IPS-15b (cell line): ENCODE measurements around the gene SDE2.
"Not testable (repeated sequence)": the region's sequence is repeated elsewhere in the genome, so short reads cannot be mapped to it uniquely, and the experiment has no call there.

Experiments
- H3K27me3 ChIP-seq: one replicate; pipeline ENCODE4 v1.6.1; 2013; ENCODE audit warnings: low read length; ENCODE audit not compliant: control insufficient read depth, insufficient read depth
- H3K36me3 ChIP-seq: one replicate; pipeline ENCODE4 v1.6.1; 2013; ENCODE audit warnings: low read length; ENCODE audit not compliant: control insufficient read depth, insufficient read depth
- H3K4me1 ChIP-seq: one replicate; pipeline ENCODE4 v1.6.1; 2013; ENCODE audit warnings: mild to moderate bottlenecking, low read length; ENCODE audit not compliant: control insufficient read depth, insufficient read depth
- H3K4me3 ChIP-seq: one replicate; pipeline ENCODE4 v1.5.1; 2013; ENCODE audit warnings: low read depth, low read length
- H3K9ac ChIP-seq: one replicate; pipeline ENCODE4 v1.6.1; 2013; ENCODE audit warnings: low read depth, mild to moderate bottlenecking, low read length
- H3K9me3 ChIP-seq: one replicate; pipeline ENCODE4 v1.6.1; 2013; ENCODE audit warnings: mild to moderate bottlenecking, low read length; ENCODE audit not compliant: control insufficient read depth, insufficient read depth

Gene SDE2

DNA sequence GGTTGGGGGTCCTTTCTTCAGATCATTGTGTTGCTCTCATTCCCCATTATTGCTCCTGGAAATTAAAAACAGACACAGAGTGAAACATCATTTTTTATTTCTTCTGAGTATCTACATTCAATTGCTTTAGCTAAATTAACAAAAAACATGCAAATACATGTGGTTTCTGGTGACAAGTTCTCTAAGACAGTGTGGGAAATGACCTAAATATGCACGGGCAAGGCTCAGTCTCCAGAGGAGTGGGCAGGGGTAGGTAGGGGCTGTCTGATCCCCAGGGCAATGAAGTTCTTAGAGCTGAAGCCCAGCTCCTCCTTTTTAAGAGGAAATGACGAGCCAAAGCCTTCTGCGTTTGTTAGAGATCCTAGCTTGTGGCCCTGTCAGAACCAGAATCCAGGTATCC is 62.6 kb downstream of the SDE2 start:
- peaks cover 3% of the 10 kb centered on the region for H3K27me3 ChIP-seq
- H3K9me3 ChIP-seq, result no peaks in the 10 kb centered on the region
- H3K36me3 ChIP-seq, result no peaks in the 10 kb centered on the region
- H3K9ac ChIP-seq, result no peak overlapping the region
- no peak overlapping the region for H3K4me3 ChIP-seq
- no peaks in the 10 kb centered on the region for H3K4me1 ChIP-seq

DNA sequence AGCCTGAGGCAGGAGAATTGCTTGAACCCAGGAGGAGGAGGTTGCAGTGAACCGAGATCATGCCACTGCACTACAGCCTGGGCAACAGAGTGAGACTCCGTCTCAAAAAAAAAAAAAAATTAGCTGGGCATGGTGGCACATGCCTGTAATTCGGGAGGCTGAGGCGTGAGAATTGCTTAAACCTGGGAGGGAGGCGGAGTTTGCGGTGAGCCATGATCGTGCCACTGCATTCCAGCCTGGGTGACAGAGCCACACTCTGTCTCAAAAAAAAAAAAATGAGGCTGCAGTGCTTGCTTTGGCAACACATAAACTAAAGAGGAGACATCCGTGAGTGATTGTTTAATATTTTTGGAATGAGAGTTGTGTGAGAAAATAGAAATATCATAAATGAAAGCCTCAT is 63.1 kb downstream of the SDE2 start:
- H3K4me1 ChIP-seq, H3K9ac ChIP-seq, H3K9me3 ChIP-seq, H3K4me3 ChIP-seq, H3K27me3 ChIP-seq, H3K36me3 ChIP-seq: not testable (repeated sequence)

DNA sequence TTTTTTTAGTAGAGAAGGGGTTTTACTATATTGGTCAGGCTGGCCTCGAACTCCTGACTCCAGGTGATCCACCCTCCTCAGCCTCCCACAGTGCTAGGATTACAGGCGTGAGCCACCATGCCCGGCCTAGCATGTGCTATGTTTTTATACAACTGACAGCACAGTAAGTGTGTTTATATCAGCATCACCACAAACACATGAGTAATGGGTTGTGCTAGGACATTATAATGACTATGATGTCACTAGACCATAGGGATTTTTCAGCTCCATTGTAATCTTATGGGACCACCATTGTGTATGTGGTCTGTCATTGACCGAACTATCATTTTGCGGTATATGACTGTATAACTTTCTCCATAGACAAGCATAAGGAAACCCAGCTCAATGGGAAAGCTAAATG is 64.4 kb downstream of the SDE2 start:
- no peaks in the 10 kb centered on the region for H3K9me3 ChIP-seq
- no peaks in the 10 kb centered on the region for H3K27me3 ChIP-seq
- no peaks in the 10 kb centered on the region for H3K36me3 ChIP-seq
- H3K4me3 ChIP-seq, result no peak overlapping the region
- H3K4me1 ChIP-seq, result no peaks in the 10 kb centered on the region
- no peak overlapping the region for H3K9ac ChIP-seq

DNA sequence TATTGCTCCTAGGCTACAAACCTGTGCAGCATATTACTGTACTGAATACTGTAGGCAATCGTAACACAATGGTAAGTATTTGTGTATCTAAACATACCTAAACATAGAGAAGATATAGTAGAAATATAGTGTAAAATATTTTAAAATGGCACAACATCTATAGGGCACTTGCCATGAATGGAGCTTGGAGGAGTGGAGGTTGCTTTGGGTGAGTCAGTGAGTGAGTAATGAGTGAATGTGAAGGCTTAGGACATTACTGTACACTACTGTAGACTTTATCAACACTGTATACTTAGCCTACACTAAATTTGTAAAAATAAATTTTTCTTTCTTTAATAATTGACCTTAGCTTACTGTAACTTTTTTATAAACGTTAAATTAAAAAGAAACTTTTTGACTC is 66.1 kb downstream of the SDE2 start:
- Histone ChIP-seq H3K9me3 (no peaks in the 10 kb centered on the region), H3K9ac (no peak overlapping the region), H3K36me3 (no peaks in the 10 kb centered on the region), H3K4me3 (no peak overlapping the region), H3K4me1 (no peaks in the 10 kb centered on the region), H3K27me3 (no peaks in the 10 kb centered on the region)
